ENCODE results near the gene CD74.

The CD74 gene

GRCh38 chr5:150396267-150396666 is 16.4 kb downstream of the CD74 start:
- DNase-seq (ENCODE audit: low read depth) = no peak

- DNase-seq (ENCODE audit: low read depth) = no peak
Observed at GRCh38 chr5:150395688-150395975, 17.1 kb downstream of the CD74 start.

GRCh38 chr5:150394912-150395687 is 17.6 kb downstream of the CD74 start:
- no peak for DNase-seq (ENCODE audit: low read depth)

- DNase-seq (ENCODE audit: low read depth) = peak; percentile 89
Observed at GRCh38 chr5:150394131-150394530, 18.6 kb downstream of the CD74 start.

GRCh38 chr5:150393096-150393645 is 19.5 kb downstream of the CD74 start:
- DNase-seq (ENCODE audit: low read depth) = peak; percentile 33

- no peak for DNase-seq (ENCODE audit: low read depth)
Observed at GRCh38 chr5:150392680-150393079, 20.0 kb downstream of the CD74 start.

GRCh38 chr5:150391986-150392385 is 20.7 kb downstream of the CD74 start:
- DNase-seq (ENCODE audit: low read depth) = no peak

GRCh38 chr5:150391064-150391834 is 21.5 kb downstream of the CD74 start:
- DNase-seq (ENCODE audit: low read depth) = no peak

GRCh38 chr5:150389531-150390266 is 23.0 kb downstream of the CD74 start:
- no peak for DNase-seq (ENCODE audit: low read depth)

GRCh38 chr5:150386024-150386855 is 26.5 kb downstream of the CD74 start:
- DNase-seq (ENCODE audit: low read depth) = no peak

GRCh38 chr5:150384701-150385100 is 28.0 kb downstream of the CD74 start:
- DNase-seq (ENCODE audit: low read depth) = no peak

- DNase-seq (ENCODE audit: low read depth) = peak; percentile 94
Observed at GRCh38 chr5:150377964-150378694, 34.6 kb downstream of the CD74 start.

- peak; percentile 80 for DNase-seq (ENCODE audit: low read depth)
Observed at GRCh38 chr5:150376799-150377771, 35.6 kb downstream of the CD74 start.

GRCh38 chr5:150374651-150375050 is 38.1 kb downstream of the CD74 start:
- no peak for DNase-seq (ENCODE audit: low read depth)

- no peak for DNase-seq (ENCODE audit: low read depth)
Observed at GRCh38 chr5:150372639-150373038, 40.1 kb downstream of the CD74 start.

GRCh38 chr5:150368526-150368925 is 44.2 kb downstream of the CD74 start:
- no peak for DNase-seq (ENCODE audit: low read depth)

- no peak for DNase-seq (ENCODE audit: low read depth)
Observed at GRCh38 chr5:150364004-150364403, 48.7 kb downstream of the CD74 start.

- no peak for DNase-seq (ENCODE audit: low read depth)
Observed at GRCh38 chr5:150363185-150363584, 49.5 kb downstream of the CD74 start.

GRCh38 chr5:150361301-150361700 is 51.4 kb downstream of the CD74 start:
- DNase-seq (ENCODE audit: low read depth) = no peak
